IMR-90 (cell line): ENCODE measurements around the gene SVOPL. TPM values are rescaled to one million over a fixed set of nuclear protein-coding genes. Genes with fewer than 3 reads are reported as not detected.

Experiments used
- ATAC-seq: fragments of 200-7000 bp; cut with Tn5 transposase; 2 replicates; pipeline ENCODE4 v1.9.1; 2020; ENCODE audit warnings: low read depth, mild to moderate bottlenecking, moderate library complexity
- BruUV-seq: library from RNA; stranded (reverse); fragments of 400-500 nt; replicated peaks from 2 replicates; lab custom pipeline; 2021; lab: Mats Ljungman, UMichigan
- CTCF ChIA-PET: fragments of 300-600 bp; formaldehyde crosslinking; extraction: SDS; loops from one replicate; lab custom pipeline; 2021; ENCODE audit warnings: antibody characterized with exemption; lab: Yijun Ruan, JAX
- POLR2A ChIA-PET: fragments of 300-600 bp; sonication (Branson Sonifier 250); formaldehyde crosslinking; loops from one replicate; lab custom pipeline; 2022; ENCODE audit warnings: antibody characterized with exemption; ENCODE audit not compliant: unreplicated experiment; lab: Charles Lee
- DNase-seq: peaks from one replicate; pipeline ENCODE4 v3.0.0; 2013
- H2AFZ ChIP-seq: replicated peaks from 2 replicates; pipeline ENCODE3; 2013; ENCODE audit warnings: low read length, mild to moderate bottlenecking; ENCODE audit not compliant: poor library complexity
- H2AK5ac ChIP-seq: 2 replicates; pipeline ENCODE4 v1.6.1; 2013; ENCODE audit warnings: low read depth, low read length, inconsistent platforms
- H2AK9ac ChIP-seq: replicated peaks from 2 replicates; pipeline ENCODE3; 2013; ENCODE audit warnings: mild to moderate bottlenecking, low read depth, low read length, moderate library complexity; ENCODE audit not compliant: poor library complexity
- H2BK120ac ChIP-seq: 2 replicates; pipeline ENCODE4 v1.6.1; 2013; ENCODE audit warnings: low read depth, low read length, inconsistent platforms
- H2BK15ac ChIP-seq: 3 replicates; pipeline ENCODE4 v1.6.1; 2013; ENCODE audit warnings: low read depth, low read length, inconsistent platforms
- H2BK20ac ChIP-seq: 2 replicates; pipeline ENCODE4 v1.6.1; 2013; ENCODE audit warnings: low read depth, mild to moderate bottlenecking, inconsistent platforms, low read length, moderate library complexity
- H2BK5ac ChIP-seq: 2 replicates; pipeline ENCODE4 v1.6.1; 2013; ENCODE audit warnings: mild to moderate bottlenecking, low read depth, low read length, inconsistent platforms; ENCODE audit not compliant: poor library complexity, severe bottlenecking
- H3K14ac ChIP-seq: replicated peaks from 2 replicates; pipeline ENCODE4 v1.6.1; 2013; ENCODE audit warnings: low read depth, low read length, inconsistent platforms
- H3K18ac ChIP-seq: 2 replicates; pipeline ENCODE4 v1.6.1; 2013; ENCODE audit warnings: low read depth, low read length, control low read depth
- H3K23ac ChIP-seq: 2 replicates; pipeline ENCODE4 v1.6.1; 2013; ENCODE audit warnings: low read depth, low read length, inconsistent platforms
- H3K27ac ChIP-seq: 2 replicates; pipeline ENCODE4 v1.5.1; 2013; ENCODE audit warnings: mild to moderate bottlenecking, control low read depth, low read length; ENCODE audit not compliant: insufficient read depth
- H3K27me3 ChIP-seq: 2 replicates; pipeline ENCODE4 v1.6.1; 2013; ENCODE audit warnings: low read length; ENCODE audit not compliant: control insufficient read depth, insufficient read depth
- H3K36me3 ChIP-seq: 2 replicates; pipeline ENCODE4 v1.6.1; 2013; ENCODE audit warnings: low read length, mixed read lengths; ENCODE audit not compliant: control insufficient read depth, insufficient read depth
- H3K4ac ChIP-seq: 2 replicates; pipeline ENCODE4 v1.6.1; 2013; ENCODE audit warnings: low read depth, low read length, inconsistent platforms
- H3K4me1 ChIP-seq: 2 replicates; pipeline ENCODE4 v1.6.1; 2013; ENCODE audit warnings: low read length, mixed read lengths; ENCODE audit not compliant: control insufficient read depth, insufficient read depth
- H3K4me2 ChIP-seq: 2 replicates; pipeline ENCODE4 v1.6.1; 2013; ENCODE audit warnings: low read depth, mild to moderate bottlenecking, control low read depth, low read length, moderate library complexity
- H3K4me3 ChIP-seq: 2 replicates; pipeline ENCODE4 v1.5.1; 2013; ENCODE audit warnings: low read depth, mild to moderate bottlenecking, control low read depth, low read length, moderate library complexity; ENCODE audit not compliant: insufficient read depth
- H3K56ac ChIP-seq: 2 replicates; pipeline ENCODE4 v1.6.1; 2013; ENCODE audit warnings: low read length, inconsistent platforms; ENCODE audit not compliant: insufficient read depth; ENCODE audit errors: extremely low read depth
- H3K79me1 ChIP-seq, 2 experiments: 2 replicates each; pipeline ENCODE4 v1.6.1; 2013; ENCODE audit warnings: low read length in 2 of 2, inconsistent platforms in 1 of 2, low read depth in 1 of 2
- H3K9ac ChIP-seq: 2 replicates; pipeline ENCODE4 v1.6.1; 2013; ENCODE audit warnings: low read depth, low read length, control low read depth
- H3K9me1 ChIP-seq: 2 replicates; pipeline ENCODE4 v1.6.1; 2013; ENCODE audit warnings: low read length, inconsistent platforms; ENCODE audit not compliant: insufficient read depth
- H3K9me3 ChIP-seq: 2 replicates; pipeline ENCODE4 v1.6.1; 2013; ENCODE audit warnings: low read length; ENCODE audit not compliant: control insufficient read depth, insufficient read depth
- H4K20me1 ChIP-seq: 2 replicates; pipeline ENCODE4 v1.6.1; 2013; ENCODE audit warnings: low read length, inconsistent platforms; ENCODE audit not compliant: insufficient read depth
- H4K5ac ChIP-seq: 2 replicates; pipeline ENCODE4 v1.6.1; 2013; ENCODE audit warnings: mild to moderate bottlenecking, low read depth, low read length, control low read depth
- H4K8ac ChIP-seq, 2 experiments: 2 replicates each; pipeline ENCODE4 v1.6.1; 2013; ENCODE audit warnings: low read depth in 2 of 2, low read length in 2 of 2, control low read depth in 1 of 2, inconsistent platforms in 1 of 2
- H4K91ac ChIP-seq: 2 replicates; pipeline ENCODE4 v1.6.1; 2013; ENCODE audit warnings: low read depth, low read length, inconsistent platforms; ENCODE audit not compliant: insufficient read depth
- BHLHE40 ChIP-seq: fragments of 150-350 bp; IDR thresholded peaks from 2 replicates; pipeline ENCODE4 v1.6.1; 2016; ENCODE audit warnings: mild to moderate bottlenecking, low read depth, low read length
- CEBPB ChIP-seq: IDR thresholded peaks from 2 replicates; pipeline ENCODE4 v1.6.1; 2012; ENCODE audit warnings: low read depth, low read length, improper control_type of control experiment
- CHD1 ChIP-seq: IDR thresholded peaks from 2 replicates; pipeline ENCODE4 v1.6.1; 2012; ENCODE audit warnings: low read depth, low read length, improper control_type of control experiment
- FOS ChIP-seq: fragments of 150-350 bp; IDR thresholded peaks from 2 replicates; pipeline ENCODE4 v1.6.1; 2016; ENCODE audit warnings: low read depth, low read length
- MAFK ChIP-seq: IDR thresholded peaks from 2 replicates; pipeline ENCODE4 v1.6.1; 2012; ENCODE audit warnings: low read depth, low read length, improper control_type of control experiment
- MAZ ChIP-seq: IDR thresholded peaks from 2 replicates; pipeline ENCODE4 v1.6.1; 2012; ENCODE audit warnings: low read depth, mild to moderate bottlenecking, low read length, improper control_type of control experiment, moderate library complexity, borderline replicate concordance
- MXI1 ChIP-seq: IDR thresholded peaks from 2 replicates; pipeline ENCODE4 v1.6.1; 2012; ENCODE audit warnings: low read depth, mild to moderate bottlenecking, low read length, moderate library complexity, borderline replicate concordance
- NFE2L2 ChIP-seq: fragments of 150-350 bp; IDR thresholded peaks from 2 replicates; pipeline ENCODE4 v1.6.1; 2016; ENCODE audit warnings: low read depth, mild to moderate bottlenecking, low read length
- POLR2A ChIP-seq: IDR thresholded peaks from 2 replicates; pipeline ENCODE4 v1.6.1; 2012; ENCODE audit warnings: mild to moderate bottlenecking, low read depth, low read length
- RAD21 ChIP-seq: IDR thresholded peaks from 2 replicates; pipeline ENCODE4 v1.6.1; 2012; ENCODE audit warnings: low read length, improper control_type of control experiment
- RCOR1 ChIP-seq: IDR thresholded peaks from 2 replicates; pipeline ENCODE4 v1.6.1; 2012; ENCODE audit warnings: mild to moderate bottlenecking, low read length, improper control_type of control experiment; ENCODE audit not compliant: insufficient replicate concordance
- RFX5 ChIP-seq: IDR thresholded peaks from 2 replicates; pipeline ENCODE4 v1.8.0; 2012; ENCODE audit warnings: low read depth, mild to moderate bottlenecking, low read length, moderate library complexity
- SMC3 ChIP-seq: fragments of 150-350 bp; IDR thresholded peaks from 2 replicates; pipeline ENCODE4 v1.6.1; 2016; ENCODE audit warnings: low read depth, mild to moderate bottlenecking, antibody characterized with exemption, low read length, moderate library complexity
- USF2 ChIP-seq: fragments of 150-350 bp; IDR thresholded peaks from 2 replicates; pipeline ENCODE4 v1.6.1; 2017; ENCODE audit warnings: mild to moderate bottlenecking, antibody characterized with exemption, low read length, low read depth
- WGBS, 2 experiments: methylation state at CpG; one replicate each; pipeline versions ENCODE4 v1.1.5 to v1.1.7; 2013; ENCODE audit warnings: missing lambda C conversion rate in 2 of 2; ENCODE audit not compliant: insufficient read length in 1 of 2; ENCODE audit errors: extremely low coverage in 2 of 2; 5-methylcytosine and 5-hydroxymethylcytosine counted together
- dilution Hi-C: fragments of 300-500 bp; cut with HindIII; formaldehyde crosslinking; loops from one replicate; pipeline ENCODE4 v1.14.3; 2018; ENCODE audit warnings: low sequenced_read_pairs; ENCODE audit not compliant: unreplicated experiment
- in situ Hi-C: fragments of 300-500 bp; cut with MboI; formaldehyde crosslinking; loops from 3 replicates; pipeline ENCODE4 v1.14.3; 2019; ENCODE audit warnings: low sequenced_read_pairs, inconsistent platforms, mixed read lengths
- intact Hi-C: fragments of 100-400 bp; cut with micrococcal nuclease; formaldehyde crosslinking; loops from 2 replicates; pipeline ENCODE4 v1.10.0; 2022
- polyA plus RNA-seq, 3 experiments: library from polyadenylated mRNA; depleted of rRNA; stranded (reverse); fragments of >200 nt; gene quantifications; 2 replicates each; pipeline ENCODE4 v1.2.3, GENCODE V29; 2012; ENCODE audit warnings: low replicate concordance in 1 of 3
- total RNA-seq: library from RNA; depleted of rRNA; stranded (reverse); fragments of >200 nt; gene quantifications from 2 replicates; pipeline ENCODE4 v1.2.3, GENCODE V29; 2012
- TF ChIP-seq, protein P1 (sequence below): conservative IDR thresholded peaks from 2 replicates; pipeline ENCODE4 v1.5.1; 2012; ENCODE audit warnings: mild to moderate bottlenecking, low read depth, low read length, improper control_type of control experiment
- TF ChIP-seq, protein P2 (sequence below): fragments of 150-350 bp; IDR thresholded peaks from 2 replicates; pipeline ENCODE4 v1.6.1; 2016; ENCODE audit warnings: low read depth, mild to moderate bottlenecking, low read length, moderate library complexity, borderline replicate concordance

Gene SVOPL
- total and polyA plus RNA-seq, 2 of the 4 experiments (the other 2 are of a cell fraction) = not detected

GRCh38 chr7:138735399-138735798, 34.2 kb upstream of the SVOPL start:
- Histone ChIP-seq H2BK15ac (no peak overlapping the region), H2BK120ac (no peak overlapping the region), H3K9me3 (no peaks in the 10 kb centered on the region; the same call in 1 of the 2 replicates), H2AFZ (no peak overlapping the region), H2BK20ac (no peak overlapping the region), H3K4ac (no peak overlapping the region), H2AK5ac (no peak overlapping the region), H3K4me1 (no peaks in the 10 kb centered on the region), H3K36me3 (no peaks in the 10 kb centered on the region), H3K14ac (no peak overlapping the region), H2BK5ac (no peak overlapping the region), H3K18ac (no peak overlapping the region), H4K91ac (no peak overlapping the region), H4K5ac (no peak overlapping the region), H3K9me1 (no peaks in the 10 kb centered on the region), H3K23ac (no peak overlapping the region), H3K27me3 (no peaks in the 10 kb centered on the region), H3K79me1 (no peaks in the 10 kb centered on the region), H3K4me3 (no peak overlapping the region), H3K27ac (no peak overlapping the region), H3K56ac (no peak overlapping the region), H2AK9ac (no peak overlapping the region), H4K20me1 (no peaks in the 10 kb centered on the region), H4K8ac (no peak overlapping the region), H3K9ac (no peak overlapping the region), H3K4me2 (no peak overlapping the region)
- no peak for DNase-seq
- ATAC-seq = no peak
- 41% methylated on average over 2 of the region's 6 CpGs; no CpG with 5 or more reads in 1 of the 2 experiments for WGBS, 2 experiments
- POLR2A ChIA-PET = no interaction called here
- no TSS peak for BruUV-seq
- intact Hi-C loops (loop anchor here (5.0 kb wide), 3 partner anchors 392 to 1128 kb away; no protein-coding TSS in a partner anchor), dilution Hi-C loops (no loop called here), in situ Hi-C loops (loop anchor here (5.0 to 25.0 kb wide), 4 partner anchors 573 to 1123 kb away; no protein-coding TSS in a partner anchor)
- CTCF ChIA-PET = no interaction called here
- TF ChIP-seq POLR2A = no peak
- no peak for TF ChIP-seq CHD1
- no peak for TF ChIP-seq MXI1
- no peak for TF ChIP-seq NFE2L2
- TF ChIP-seq, protein P1, sequence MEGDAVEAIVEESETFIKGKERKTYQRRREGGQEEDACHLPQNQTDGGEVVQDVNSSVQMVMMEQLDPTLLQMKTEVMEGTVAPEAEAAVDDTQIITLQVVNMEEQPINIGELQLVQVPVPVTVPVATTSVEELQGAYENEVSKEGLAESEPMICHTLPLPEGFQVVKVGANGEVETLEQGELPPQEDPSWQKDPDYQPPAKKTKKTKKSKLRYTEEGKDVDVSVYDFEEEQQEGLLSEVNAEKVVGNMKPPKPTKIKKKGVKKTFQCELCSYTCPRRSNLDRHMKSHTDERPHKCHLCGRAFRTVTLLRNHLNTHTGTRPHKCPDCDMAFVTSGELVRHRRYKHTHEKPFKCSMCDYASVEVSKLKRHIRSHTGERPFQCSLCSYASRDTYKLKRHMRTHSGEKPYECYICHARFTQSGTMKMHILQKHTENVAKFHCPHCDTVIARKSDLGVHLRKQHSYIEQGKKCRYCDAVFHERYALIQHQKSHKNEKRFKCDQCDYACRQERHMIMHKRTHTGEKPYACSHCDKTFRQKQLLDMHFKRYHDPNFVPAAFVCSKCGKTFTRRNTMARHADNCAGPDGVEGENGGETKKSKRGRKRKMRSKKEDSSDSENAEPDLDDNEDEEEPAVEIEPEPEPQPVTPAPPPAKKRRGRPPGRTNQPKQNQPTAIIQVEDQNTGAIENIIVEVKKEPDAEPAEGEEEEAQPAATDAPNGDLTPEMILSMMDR = no peak
- no peak for TF ChIP-seq RAD21
- no peak for TF ChIP-seq MAFK
- no peak for TF ChIP-seq RFX5
- TF ChIP-seq BHLHE40 = no peak
- no peak for TF ChIP-seq CEBPB
- no peak for TF ChIP-seq RCOR1
- TF ChIP-seq SMC3 = no peak
- no peak for TF ChIP-seq FOS
- no peak for TF ChIP-seq MAZ
- no peak for TF ChIP-seq USF2
- TF ChIP-seq, protein P2, sequence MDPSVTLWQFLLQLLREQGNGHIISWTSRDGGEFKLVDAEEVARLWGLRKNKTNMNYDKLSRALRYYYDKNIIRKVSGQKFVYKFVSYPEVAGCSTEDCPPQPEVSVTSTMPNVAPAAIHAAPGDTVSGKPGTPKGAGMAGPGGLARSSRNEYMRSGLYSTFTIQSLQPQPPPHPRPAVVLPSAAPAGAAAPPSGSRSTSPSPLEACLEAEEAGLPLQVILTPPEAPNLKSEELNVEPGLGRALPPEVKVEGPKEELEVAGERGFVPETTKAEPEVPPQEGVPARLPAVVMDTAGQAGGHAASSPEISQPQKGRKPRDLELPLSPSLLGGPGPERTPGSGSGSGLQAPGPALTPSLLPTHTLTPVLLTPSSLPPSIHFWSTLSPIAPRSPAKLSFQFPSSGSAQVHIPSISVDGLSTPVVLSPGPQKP = no peak
